GM12874 (cell line): ENCODE measurements around the gene TBC1D4.
A peak's percentile ranks its signal among the peaks of the same experiment; 100 is the strongest.

Source experiments
- TF ChIP-seq, protein P1 (sequence below): IDR thresholded peaks from 2 replicates; pipeline ENCODE4 v1.5.1; 2011; ENCODE audit warnings: low read depth, mild to moderate bottlenecking, control low read depth, low read length, moderate library complexity; ENCODE audit not compliant: insufficient read depth

The TBC1D4 gene

DNA sequence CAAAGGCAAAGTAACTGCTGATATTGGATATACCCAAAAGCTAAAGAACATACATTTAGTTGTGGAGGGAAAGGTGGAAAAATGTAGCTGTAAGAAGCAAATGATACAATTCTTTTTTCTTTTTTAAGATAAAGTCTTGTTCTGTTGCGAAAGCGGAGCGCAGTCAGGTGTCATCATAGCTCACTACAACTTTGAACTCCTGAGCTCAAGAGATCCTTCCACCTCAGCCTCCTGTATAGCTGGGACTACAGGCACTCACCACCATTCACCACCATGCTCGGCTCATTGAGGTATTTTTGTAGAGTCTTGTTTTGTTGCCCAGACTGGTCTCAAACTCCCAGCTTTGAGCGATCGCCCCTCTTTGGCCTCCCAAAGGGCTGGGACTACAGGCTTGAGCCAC, 38.0 kb downstream of the TBC1D4 start:
- TF ChIP-seq, protein P1, sequence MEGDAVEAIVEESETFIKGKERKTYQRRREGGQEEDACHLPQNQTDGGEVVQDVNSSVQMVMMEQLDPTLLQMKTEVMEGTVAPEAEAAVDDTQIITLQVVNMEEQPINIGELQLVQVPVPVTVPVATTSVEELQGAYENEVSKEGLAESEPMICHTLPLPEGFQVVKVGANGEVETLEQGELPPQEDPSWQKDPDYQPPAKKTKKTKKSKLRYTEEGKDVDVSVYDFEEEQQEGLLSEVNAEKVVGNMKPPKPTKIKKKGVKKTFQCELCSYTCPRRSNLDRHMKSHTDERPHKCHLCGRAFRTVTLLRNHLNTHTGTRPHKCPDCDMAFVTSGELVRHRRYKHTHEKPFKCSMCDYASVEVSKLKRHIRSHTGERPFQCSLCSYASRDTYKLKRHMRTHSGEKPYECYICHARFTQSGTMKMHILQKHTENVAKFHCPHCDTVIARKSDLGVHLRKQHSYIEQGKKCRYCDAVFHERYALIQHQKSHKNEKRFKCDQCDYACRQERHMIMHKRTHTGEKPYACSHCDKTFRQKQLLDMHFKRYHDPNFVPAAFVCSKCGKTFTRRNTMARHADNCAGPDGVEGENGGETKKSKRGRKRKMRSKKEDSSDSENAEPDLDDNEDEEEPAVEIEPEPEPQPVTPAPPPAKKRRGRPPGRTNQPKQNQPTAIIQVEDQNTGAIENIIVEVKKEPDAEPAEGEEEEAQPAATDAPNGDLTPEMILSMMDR = no peak

DNA sequence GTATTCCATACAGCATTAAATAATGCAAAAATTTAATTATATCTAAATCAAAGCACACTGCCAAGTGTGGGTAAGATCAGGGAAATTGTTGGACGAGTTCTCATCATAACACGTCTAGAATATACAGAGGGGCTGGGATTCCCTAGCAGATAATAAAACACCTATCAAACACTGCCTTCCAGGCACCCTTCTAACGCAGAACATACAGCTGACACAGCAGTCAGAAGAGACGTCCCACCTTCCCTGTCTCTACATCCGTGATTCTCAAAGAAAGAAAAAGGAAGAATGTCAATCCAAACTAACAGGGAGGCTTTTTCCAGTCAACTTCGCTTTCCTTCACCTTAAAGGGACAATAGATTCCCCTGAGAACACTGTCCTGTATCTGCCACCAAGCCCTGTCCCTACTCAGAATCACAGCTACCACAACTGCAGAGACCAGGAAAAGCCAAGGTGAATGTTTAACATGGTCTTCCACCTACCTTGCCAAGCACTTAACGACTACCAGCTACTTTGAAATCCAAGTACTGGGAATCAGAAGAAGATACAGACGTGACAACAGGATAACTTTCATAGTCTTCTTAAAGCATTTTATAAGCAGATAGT, 38.5 kb downstream of the TBC1D4 start:
- TF ChIP-seq, protein P1 = no peak

DNA sequence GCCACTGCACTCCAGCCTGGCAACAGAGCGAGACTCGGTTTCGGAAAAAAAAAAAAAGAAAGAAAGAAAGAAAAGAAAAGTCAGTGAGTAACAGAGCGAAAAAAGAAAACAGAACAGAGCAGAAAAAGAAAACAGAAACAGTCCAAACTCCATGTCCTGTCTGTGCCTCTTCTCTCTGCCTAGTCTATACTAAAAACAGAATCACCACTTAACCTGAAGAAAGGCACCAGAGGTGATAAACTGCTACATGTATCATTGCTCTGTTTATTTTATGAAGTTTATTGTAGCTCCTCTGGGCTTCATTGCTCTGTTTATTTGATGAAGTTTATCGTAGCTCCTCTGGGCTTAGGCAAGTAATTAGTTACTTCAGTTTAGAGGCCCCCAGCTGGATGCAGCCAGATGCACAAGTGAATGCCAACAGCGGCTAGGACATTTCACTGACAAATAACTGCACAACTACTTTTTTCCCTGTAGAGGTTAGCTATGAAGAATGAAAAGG, 39.2 kb downstream of the TBC1D4 start:
- TF ChIP-seq, protein P1 = no peak

DNA sequence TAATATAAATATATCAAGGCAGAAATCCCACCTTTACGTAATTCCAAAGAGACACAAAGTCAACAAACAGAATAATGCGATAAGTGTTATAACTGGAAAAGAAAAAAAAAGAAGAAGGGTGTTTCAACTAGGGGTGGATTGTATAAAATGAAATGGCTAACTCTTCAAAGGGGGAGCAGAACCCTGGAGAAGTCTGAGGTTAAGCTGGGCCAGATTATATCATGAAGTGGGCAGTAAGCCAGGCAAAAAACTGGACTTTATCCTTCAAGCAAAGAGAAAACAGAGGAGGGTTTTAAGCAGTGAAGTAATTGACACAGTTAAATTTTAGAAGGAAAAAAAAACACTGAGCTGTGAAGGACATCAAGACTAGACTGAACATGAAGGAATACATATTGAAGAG, 41.9 kb downstream of the TBC1D4 start:
- TF ChIP-seq, protein P1 = no peak

DNA sequence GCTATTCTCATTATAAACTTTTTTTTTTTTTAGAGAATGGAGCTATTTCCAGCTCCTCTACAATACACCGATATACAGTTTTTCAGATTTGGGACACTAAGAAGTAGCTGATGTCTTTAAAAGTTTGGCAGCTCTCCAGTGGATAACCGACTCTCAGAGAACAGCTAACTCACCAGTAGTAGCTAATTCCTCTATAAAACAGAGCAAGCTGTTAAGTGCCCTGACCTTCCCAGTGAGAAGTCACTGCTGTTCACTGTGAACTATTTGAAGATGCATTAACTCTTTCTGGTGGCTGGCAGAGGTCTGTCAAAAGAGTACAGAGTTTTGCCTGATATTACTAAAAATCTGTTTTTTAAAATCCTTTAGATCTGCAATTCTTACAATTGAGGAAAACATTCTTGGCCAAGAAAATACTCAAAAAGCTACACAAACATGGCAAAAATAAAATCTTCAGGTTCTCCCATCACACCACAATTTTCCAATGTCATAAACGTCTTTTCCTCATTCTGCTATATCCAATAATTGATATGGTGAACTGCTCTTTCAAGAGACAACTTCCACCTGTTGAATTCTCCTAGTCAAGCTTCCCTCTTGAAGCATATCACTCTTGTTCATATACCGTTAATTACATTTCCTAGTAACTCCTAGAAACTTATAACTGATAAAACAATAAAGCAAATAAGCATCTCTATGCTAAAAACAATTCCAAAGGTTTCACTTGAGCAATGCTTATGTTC, 44.2 kb downstream of the TBC1D4 start:
- TF ChIP-seq, protein P1 = no peak

DNA sequence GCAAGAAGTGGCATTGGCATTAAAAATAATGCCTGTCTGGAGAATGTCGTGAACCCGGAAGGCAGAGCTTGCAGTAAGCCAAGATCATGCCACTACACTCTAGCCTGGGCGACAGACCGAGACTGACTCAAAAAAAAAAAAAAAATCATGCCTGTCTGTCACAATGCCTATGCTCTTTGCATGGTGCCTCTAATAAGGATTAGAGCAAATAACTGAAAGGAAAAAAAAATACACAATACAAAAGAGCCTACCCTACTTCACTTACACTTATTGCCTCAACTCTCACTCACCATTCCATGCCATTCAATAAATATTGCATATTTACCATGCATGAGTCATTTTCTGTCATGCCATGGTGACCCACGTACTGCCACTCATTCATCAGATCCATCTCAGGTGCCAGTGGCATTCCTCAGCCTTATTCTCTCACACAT, 49.1 kb downstream of the TBC1D4 start:
- TF ChIP-seq, protein P1 = no peak

DNA sequence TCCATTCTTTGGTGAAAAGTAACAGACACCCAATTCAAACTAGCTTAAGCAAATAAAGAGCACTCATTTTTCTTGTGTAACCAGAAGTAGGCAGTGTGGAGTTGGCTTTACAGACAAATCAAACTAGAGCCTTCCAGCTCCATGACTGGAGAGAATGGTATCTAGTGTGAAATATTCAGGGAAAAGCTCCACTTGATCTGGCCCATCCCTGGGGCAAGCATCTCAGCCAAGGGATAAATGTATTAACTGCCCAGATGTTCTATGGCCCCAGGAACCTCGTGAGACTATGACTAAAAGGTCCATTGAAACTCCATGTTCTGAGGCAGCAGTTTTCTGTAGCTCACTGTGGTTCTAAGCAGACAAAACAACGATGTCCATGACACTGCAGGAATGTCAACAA, 49.9 kb downstream of the TBC1D4 start:
- TF ChIP-seq, protein P1 = peak; percentile 14; the same call in 1 of the 2 replicates
